ENCODE data around the gene PELI2. TPM values are rescaled to one million over a fixed set of nuclear protein-coding genes. Genes with fewer than 3 reads are reported as not detected.

PELI2 gene
- total RNA-seq, 4 donors from 2014 or later, result 12.9 to 21.8 (median 17.6) TPM

DNA sequence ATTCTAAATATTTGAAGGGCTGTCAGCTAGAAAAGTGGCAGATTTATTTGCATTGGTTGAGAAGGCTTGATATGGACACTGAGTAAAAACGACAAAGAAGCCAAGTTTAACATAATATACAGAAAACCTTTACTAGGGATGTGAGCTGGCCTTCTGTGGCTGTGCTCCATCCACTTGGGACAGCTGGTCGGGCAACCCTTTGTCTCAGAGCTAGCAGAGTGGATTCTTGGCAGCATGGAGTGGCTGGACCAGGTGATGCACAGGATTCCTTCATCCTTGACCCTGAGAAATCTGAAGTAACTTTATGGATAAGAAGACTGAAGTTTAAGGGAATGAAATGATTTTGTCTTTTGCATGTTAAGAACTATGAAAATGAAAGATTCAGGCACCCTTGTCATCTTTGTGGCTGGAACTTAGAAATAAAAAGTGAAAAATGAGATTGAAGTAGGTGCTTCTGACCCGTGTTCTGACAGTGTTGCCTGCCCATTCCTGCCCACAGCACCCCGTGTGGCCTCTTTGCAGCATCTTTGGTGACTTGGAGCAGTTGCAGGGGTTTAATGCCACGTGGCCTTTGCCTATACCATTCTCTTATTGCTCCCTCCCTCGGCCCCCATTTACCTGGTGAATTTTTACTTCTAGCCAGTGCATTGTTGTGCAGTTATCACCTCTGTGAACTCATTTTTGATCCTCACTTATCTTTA is 32.6 kb downstream of the PELI2 start:
- TF ChIP-seq CTCF (IDR thresholded peaks at IDR 0.05; ENCODE audit: low read depth), result no peak

- no peak for TF ChIP-seq CTCF (IDR thresholded peaks at IDR 0.05; ENCODE audit: low read depth)
Observed at GRCh38 chr14:56152221-56152620, 34.0 kb downstream of the PELI2 start.

DNA sequence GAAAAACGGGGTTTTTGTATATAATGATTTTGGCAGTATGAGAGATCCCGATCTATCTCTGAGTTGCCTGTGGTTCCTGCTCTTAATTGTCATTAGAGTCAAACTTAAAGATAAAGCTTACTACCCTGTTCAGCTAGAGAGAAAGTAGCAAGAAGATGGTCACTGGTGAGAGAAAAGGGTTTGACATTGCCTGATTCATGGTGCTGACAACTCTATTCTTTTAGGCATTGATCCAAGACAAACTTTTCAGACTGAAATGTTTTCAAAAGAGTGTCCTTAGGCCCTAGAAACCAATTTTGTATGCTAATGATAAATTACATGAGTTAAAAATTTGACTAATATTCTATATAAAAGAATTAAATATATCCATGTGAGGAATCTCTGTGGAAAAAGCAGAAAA is 35.1 kb downstream of the PELI2 start:
- no peak for TF ChIP-seq CTCF (IDR thresholded peaks at IDR 0.05; ENCODE audit: low read depth)

GRCh38 chr14:56154321-56154720 is 36.1 kb downstream of the PELI2 start:
- TF ChIP-seq CTCF (IDR thresholded peaks at IDR 0.05; ENCODE audit: low read depth), result no peak

GRCh38 chr14:56156096-56156495 is 37.9 kb downstream of the PELI2 start:
- TF ChIP-seq CTCF (IDR thresholded peaks at IDR 0.05; ENCODE audit: low read depth), result no peak

- TF ChIP-seq CTCF (IDR thresholded peaks at IDR 0.05; ENCODE audit: low read depth), result no peak
Observed at GRCh38 chr14:56159066-56159465, 40.9 kb downstream of the PELI2 start.

GRCh38 chr14:56160088-56160487 is 41.9 kb downstream of the PELI2 start:
- TF ChIP-seq CTCF (IDR thresholded peaks at IDR 0.05; ENCODE audit: low read depth), result no peak
